ENCODE measurements around the gene NDUFV3.
"Not testable (repeated sequence)": the region's sequence is repeated elsewhere in the genome, so short reads cannot be mapped to it uniquely, and the experiment has no call there.

NDUFV3 gene

DNA sequence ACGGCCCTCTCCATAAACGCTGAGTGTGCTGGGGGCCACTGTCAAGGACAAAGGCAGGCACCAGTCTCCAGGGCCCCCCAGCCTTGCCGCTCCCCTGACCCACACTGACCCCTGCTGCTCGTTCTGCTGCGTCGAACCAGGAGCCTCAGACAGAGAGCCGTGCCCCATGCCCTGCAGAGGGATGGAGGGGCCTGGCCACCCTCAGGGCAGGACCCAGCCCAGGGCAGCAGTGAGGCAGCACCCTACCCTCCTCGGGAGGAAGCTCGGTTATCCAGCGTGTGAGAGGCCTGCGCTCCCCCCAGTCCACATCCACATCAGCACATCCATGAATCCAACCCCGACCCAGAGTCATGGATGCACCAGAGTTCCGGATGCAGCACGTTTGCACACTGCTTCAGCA lies 28.8 kb upstream of the NDUFV3 start:
- no peak overlapping the region for H3K4me3 Mint-ChIP-seq

DNA sequence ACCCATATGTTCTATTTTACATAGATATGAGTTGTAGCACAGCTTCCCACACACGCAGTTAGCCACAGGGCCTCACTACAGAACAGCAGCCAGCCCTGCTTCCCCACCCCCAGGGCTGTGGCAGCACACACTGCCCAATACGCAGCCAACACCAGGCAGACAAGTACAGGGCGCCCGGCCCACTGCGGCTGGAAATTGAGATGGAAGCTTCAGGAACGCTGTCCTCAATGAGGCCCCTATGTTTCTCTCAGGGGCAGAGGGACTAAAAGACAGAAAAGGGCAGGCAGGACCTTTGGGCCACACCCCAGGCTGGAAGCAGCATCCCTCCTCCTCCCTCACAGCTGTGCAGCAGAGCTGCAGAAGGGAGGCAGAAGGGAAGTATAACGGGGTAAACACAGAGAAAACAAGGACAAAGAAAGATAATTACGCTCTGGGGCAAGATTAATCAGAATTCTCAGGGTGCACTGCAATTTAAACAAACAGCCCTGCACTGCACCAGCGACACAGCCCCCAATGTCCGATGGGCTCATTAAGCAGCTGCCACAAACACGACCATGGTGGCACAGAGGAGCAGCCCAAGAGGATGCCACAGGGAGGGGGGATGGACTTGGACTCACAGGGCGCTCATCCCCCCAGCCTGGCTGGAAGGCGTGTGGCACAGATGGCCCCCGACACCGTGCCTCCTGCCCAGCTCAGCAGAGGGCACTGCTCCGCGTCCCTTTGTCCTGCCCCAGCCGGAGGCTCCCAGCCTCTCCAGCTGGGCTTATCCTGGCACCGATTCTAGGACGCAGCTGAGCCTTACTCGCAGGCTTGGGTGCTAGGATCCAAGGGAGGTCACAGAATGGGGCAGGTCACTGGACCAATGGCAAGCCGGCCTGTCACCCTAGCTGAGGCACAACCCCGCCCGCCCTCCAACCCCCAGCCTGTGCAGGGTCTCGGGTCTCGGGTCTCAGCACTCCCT lies 28.0 kb upstream of the NDUFV3 start:
- DNase-seq (no peak), ATAC-seq (no peak)
- no peaks in the 10 kb centered on the region for H3K9me3 Mint-ChIP-seq
- no peaks in the 10 kb centered on the region for H3K27me3 Mint-ChIP-seq
- peaks cover 58% of the 10 kb centered on the region for H3K4me1 Mint-ChIP-seq
- no peak overlapping the region for H3K4me3 Mint-ChIP-seq
- H3K27ac Mint-ChIP-seq: peak overlapping the region; percentile 38 to 92

More for the DNA sequence above, 28.8 kb upstream of the NDUFV3 start:
- no peak for ATAC-seq
- no peak for DNase-seq
- peaks cover 53% of the 10 kb centered on the region for H3K4me1 Mint-ChIP-seq
- H3K9me3 Mint-ChIP-seq: no peaks in the 10 kb centered on the region
- no peaks in the 10 kb centered on the region for H3K27me3 Mint-ChIP-seq
- no peak overlapping the region for H3K27ac Mint-ChIP-seq

DNA sequence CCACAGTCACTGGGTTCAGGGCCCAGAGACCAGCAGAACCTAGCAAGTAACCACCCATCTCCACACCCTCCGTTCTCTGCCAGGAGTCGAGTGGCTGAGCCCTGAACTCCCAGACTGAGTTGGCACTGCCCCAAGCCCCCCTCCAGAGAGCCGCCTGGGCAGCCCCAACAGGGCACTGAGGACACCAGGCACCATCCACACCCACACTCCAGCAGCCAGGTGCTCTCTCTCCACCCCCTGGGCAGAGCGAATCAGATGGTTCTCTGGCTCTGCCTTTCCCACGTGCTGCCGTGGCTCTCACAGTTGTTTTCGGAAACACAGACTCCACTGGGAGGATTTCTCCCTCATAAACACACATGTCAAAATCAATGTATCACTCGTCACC lies 27.3 kb upstream of the NDUFV3 start:
- H3K4me1 Mint-ChIP-seq: peaks cover 56% of the 10 kb centered on the region
- no peaks in the 10 kb centered on the region for H3K9me3 Mint-ChIP-seq
- no peak overlapping the region for H3K4me3 Mint-ChIP-seq
- no peak for DNase-seq
- no peak for ATAC-seq
- H3K27ac Mint-ChIP-seq: no peak overlapping the region
- no peaks in the 10 kb centered on the region for H3K27me3 Mint-ChIP-seq

DNA sequence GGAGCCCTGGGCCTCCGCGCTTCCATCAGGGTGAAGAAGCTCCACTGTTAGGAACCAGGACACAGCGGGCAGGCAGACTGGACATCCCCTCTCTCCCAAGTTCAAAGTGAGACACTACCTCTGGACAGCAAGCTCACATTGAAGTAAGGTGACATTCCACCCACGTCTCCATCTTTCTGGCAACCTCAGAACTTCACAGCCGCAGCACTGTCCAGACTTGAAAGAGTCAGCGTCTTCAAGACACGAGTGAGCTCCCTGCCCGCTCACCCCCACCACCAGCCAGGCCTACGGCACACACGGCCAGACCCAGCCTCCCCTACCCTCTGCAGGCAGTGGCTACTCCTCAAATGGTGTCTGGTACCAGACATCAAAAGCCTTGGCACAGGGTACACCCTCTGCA lies 24.9 kb upstream of the NDUFV3 start:
- DNase-seq (no peak), ATAC-seq (no peak)
- H3K27me3 Mint-ChIP-seq: no peaks in the 10 kb centered on the region
- peak overlapping the region in 1 of 2 donors; percentile 42 for H3K27ac Mint-ChIP-seq
- no peaks in the 10 kb centered on the region for H3K9me3 Mint-ChIP-seq
- peaks cover 51% of the 10 kb centered on the region for H3K4me1 Mint-ChIP-seq
- H3K4me3 Mint-ChIP-seq: no peak overlapping the region

DNA sequence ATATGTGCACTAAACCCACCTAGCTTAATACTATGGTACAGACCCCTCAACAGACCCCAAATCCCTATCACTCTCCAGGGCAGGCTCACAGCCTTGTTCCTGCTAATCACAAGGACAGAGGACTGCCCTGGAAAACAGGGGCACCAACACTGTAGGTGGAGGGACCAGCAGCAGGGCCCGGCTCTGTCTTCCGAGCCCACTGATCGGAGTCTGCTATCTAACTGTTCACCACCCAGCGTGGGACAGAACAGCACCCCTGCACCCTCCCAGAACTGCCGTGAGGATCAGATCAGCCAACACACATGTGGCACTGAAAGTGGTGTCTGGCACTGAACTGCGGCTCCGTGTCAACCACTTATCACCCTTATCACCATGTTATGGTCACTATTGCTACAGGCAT lies 20.0 kb upstream of the NDUFV3 start:
- no peak for DNase-seq
- H3K27ac Mint-ChIP-seq: no peak overlapping the region
- H3K27me3 Mint-ChIP-seq: no peaks in the 10 kb centered on the region
- peaks cover 48% of the 10 kb centered on the region for H3K4me1 Mint-ChIP-seq
- ATAC-seq: no peak
- H3K9me3 Mint-ChIP-seq: no peaks in the 10 kb centered on the region
- H3K4me3 Mint-ChIP-seq: no peak overlapping the region

DNA sequence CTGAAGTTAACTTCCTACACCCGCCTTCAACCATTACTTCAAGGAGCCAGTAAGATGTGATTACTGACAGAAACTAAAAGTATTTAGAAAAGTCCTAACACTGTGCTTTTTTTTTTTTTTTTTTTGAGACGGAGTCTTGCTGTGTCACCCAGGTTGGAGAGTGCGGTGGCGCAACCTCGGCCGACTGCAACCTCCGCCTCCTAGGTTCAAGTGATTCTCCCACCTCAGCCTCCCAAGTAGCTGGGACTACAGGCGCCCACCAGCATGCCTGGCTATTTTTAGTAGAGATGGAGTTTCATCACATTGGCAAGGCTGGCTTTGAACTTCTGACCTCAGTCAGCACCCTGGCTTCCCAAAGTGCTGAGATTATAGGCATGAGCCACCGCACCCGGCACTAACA lies 17.3 kb upstream of the NDUFV3 start:
- H3K27me3 Mint-ChIP-seq, H3K4me3 Mint-ChIP-seq, DNase-seq, H3K9me3 Mint-ChIP-seq, ATAC-seq, H3K27ac Mint-ChIP-seq: not testable (repeated sequence)
- peaks cover 51% of the 10 kb centered on the region for H3K4me1 Mint-ChIP-seq

DNA sequence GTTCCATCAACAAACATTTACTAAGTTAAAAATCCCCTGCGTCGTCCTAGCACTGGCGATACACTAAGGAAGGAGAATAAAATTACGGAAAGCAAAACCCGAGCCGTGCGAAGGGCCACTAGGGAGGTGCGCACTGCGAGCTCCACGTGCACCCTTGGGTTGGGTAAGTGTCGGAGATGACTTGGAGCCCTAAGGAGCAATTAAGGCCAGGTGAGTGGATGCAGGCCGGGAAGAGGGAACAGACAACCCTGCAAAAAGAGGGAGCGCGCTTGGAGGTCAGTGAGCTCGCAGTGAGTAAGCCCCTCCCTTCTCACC lies 14.5 kb upstream of the NDUFV3 start:
- DNase-seq (no peak), ATAC-seq (peak; percentile 32)
- H3K9me3 Mint-ChIP-seq: no peaks in the 10 kb centered on the region
- H3K27me3 Mint-ChIP-seq: no peaks in the 10 kb centered on the region
- peak overlapping the region; percentile 90 to 97 for H3K4me3 Mint-ChIP-seq
- H3K27ac Mint-ChIP-seq: peak overlapping the region; percentile 97 to 99
- peaks cover 50% of the 10 kb centered on the region for H3K4me1 Mint-ChIP-seq

DNA sequence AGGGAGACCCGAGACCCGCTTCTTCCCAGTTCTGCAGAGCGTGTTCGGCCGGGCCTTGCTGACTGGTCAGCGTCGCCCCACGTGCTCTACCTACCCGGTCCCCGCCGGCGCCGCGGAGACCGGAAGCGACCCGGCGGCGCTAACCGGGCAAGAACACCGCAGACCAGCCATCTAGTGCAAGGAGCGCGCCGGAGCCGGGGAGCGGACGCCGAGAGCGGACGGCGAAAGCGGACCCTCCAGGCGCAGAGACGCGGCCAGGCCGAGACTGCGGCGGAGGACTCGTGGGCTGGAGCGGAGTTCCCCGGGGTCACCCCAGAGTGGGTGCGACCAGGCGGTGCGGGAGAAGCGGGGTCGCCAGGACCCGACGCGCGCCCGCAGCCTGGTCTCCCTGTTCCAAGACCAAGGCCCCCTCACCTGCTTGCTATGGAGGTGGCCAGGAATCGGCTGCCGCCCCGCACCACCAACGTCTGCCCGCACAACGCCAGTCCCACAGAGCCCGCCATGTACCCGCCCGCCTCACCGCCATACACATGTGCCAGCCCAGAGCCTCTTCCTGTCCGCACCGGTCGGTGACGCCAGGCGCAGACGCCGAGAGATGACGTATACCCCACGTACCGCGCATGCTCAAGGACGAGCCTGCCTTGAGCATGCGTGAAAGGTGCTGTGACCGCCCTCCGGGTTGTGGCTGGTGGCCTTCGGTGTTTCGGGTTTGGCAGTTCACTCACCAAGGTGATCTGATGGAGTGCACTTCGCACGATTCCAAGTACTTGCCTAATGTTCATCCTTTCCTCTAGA lies 13.9 kb upstream of the NDUFV3 start, which contains the start of gene WDR4:
Gene WDR4, minus strand, starts transcription at position 547 of the 795 bp plus-strand sequence. Its CDS starts 44 bp downstream, at position 503.
- Mint-ChIP-seq H3K9me3 (no peaks in the 10 kb centered on the region), H3K4me1 (peaks cover 47% of the 10 kb centered on the region), H3K27me3 (no peaks in the 10 kb centered on the region), H3K27ac (peak within 1 kb of the TSS; percentile 97 to 99), H3K4me3 (peak within 1 kb of the TSS; percentile 90 to 97)
- peak; percentile 99 for DNase-seq
- peak; percentile 97 for ATAC-seq

DNA sequence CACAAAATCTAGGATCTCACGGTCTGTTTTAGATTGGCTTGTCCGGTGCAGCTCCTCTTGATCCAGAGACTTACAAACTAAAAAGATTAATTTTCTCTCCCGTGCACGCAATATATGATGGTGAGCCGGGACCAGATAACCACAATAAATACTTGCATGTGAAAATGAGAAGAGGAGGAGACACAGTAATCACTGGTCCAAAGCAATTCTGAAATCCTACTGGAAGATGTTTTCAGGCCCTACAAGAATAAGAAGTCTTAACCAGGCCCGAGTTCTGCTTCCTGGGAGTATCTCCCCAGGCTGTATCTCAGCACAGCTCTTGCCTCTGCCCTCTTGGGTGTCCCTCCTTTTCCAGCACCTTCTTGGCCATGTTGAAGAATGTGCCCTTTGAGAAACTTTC lies 12.8 kb upstream of the NDUFV3 start:
- Mint-ChIP-seq H3K4me1 (peaks cover 38% of the 10 kb centered on the region), H3K27ac (peak overlapping the region; percentile 97 to 99), H3K9me3 (no peaks in the 10 kb centered on the region), H3K27me3 (no peaks in the 10 kb centered on the region), H3K4me3 (peak overlapping the region; percentile 90 to 97)
- DNase-seq (no peak), ATAC-seq (no peak)

DNA sequence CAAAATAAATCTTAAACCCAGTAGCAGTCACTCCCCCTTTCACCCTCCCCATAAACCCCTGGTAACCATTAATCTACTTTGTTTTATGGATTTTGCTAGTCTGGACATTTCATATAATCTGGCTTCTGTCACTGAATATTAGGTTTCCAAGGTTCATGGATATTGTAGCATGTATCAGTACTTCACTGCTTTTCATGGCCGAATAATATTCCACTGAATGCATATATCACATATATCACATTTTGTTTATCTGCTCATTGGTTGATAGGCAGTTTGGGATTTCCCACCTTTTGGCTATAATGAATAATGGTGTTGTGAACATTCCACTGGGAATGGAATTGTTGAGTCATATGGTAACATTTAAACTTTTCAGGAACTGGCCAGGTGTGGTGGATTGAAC lies 9.2 kb upstream of the NDUFV3 start:
- no peaks in the 10 kb centered on the region for H3K27me3 Mint-ChIP-seq

DNA sequence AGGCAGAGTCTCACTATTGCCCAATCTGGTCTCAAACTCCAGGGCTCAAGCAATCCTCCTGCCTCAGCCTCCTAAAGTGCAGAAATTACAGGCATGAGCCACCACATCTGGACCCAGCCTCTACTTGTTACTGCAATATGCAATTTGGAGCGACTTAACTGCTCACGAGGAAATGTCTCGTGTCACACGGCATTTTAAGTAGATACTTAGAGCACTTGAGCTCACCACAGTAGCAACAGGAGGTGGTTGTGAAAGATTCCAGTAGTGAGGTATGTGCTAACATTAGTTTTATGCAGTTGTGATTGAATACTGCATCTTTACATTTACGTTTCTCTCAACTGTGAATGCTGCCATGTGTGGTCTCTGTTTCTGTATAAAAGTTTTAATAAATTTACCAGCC lies 5.8 kb upstream of the NDUFV3 start:
- no peak overlapping the region for H3K27ac Mint-ChIP-seq
- DNase-seq (no peak), ATAC-seq (no peak)
- no peaks in the 10 kb centered on the region for H3K9me3 Mint-ChIP-seq
- H3K27me3 Mint-ChIP-seq: no peaks in the 10 kb centered on the region
- H3K4me1 Mint-ChIP-seq: peaks cover 2% of the 10 kb centered on the region
- H3K4me3 Mint-ChIP-seq: no peak overlapping the region

More for the DNA sequence above, 9.2 kb upstream of the NDUFV3 start:
- DNase-seq (no peak), ATAC-seq (no peak)
- Mint-ChIP-seq H3K4me3 (no peak overlapping the region), H3K4me1 (peaks cover 22% of the 10 kb centered on the region), H3K9me3 (no peaks in the 10 kb centered on the region), H3K27ac (peak overlapping the region in 1 of 2 donors; percentile 13)

DNA sequence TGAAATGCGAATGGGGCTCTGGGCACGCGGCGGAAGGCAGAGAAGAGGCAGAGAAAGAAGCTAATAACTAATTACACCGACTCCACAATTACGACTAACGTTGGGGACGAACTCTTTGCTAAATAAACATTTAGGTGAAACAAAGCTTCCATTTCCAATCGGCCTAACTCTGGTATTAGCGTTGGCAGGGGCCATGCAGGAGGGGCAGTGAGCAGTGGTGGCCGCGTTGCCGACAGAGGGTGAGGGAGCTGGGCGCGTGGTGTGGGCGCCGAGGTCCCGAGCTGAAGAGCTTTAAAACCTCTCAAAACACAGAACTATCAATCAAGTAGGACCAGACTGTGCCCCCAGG lies 553 bp upstream of the NDUFV3 start:
- DNase-seq: no peak
- no peaks in the 10 kb centered on the region for H3K27me3 Mint-ChIP-seq
- H3K4me1 Mint-ChIP-seq: peaks cover 17% of the 10 kb centered on the region
- no peaks in the 10 kb centered on the region for H3K9me3 Mint-ChIP-seq
- ATAC-seq: peak; percentile 56
- H3K27ac Mint-ChIP-seq: peak overlapping the region; percentile 85 to 96
- H3K4me3 Mint-ChIP-seq: peak overlapping the region; percentile 93 to 95

DNA sequence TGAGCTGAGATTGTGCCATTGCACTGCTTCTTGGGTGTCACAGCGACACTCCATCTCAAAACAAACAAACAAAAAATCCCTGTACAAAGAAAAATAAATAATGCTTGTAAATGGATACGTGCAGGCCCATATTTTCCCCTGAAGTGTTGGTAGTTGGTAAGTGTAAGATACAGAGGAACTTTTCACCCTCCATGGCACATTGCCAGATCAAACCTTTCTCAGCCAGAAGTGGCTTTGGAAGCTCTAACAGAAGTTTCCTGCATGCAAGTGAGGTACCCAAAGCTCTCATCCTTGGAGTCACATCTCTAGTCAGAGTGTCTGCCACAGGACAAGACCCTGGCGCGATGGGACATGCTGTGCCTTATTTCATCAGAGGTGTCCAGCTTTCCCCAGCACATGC lies 7.3 kb downstream of the NDUFV3 start:
- Mint-ChIP-seq H3K4me1 (peaks cover 14% of the 10 kb centered on the region), H3K27me3 (no peaks in the 10 kb centered on the region), H3K4me3 (no peak overlapping the region), H3K9me3 (no peaks in the 10 kb centered on the region), H3K27ac (no peak overlapping the region)
- DNase-seq: no peak
- no peak for ATAC-seq

DNA sequence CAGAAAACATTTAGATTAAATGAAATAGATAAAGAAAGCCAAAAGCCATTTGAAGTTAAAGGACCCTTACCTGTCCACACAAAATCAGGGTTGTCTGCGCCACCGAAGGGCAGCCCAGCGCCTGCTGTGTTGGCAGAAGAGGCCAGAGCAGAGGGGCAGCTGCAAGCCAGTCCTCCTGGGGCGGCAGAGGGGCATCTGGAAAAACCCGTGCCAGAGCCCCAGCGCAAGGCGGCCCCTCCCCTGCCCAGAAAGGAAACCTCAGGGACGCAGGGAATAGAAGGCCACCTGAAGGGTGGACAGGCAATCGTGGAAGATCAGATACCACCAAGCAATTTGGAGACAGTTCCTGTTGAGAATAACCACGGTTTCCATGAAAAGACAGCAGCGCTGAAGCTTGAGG lies 10.7 kb downstream of the NDUFV3 start:
- Mint-ChIP-seq H3K27me3 (no peaks in the 10 kb centered on the region), H3K27ac (no peak overlapping the region), H3K4me1 (no peaks in the 10 kb centered on the region), H3K4me3 (no peak overlapping the region), H3K9me3 (no peaks in the 10 kb centered on the region)
- DNase-seq (no peak), ATAC-seq (no peak)

DNA sequence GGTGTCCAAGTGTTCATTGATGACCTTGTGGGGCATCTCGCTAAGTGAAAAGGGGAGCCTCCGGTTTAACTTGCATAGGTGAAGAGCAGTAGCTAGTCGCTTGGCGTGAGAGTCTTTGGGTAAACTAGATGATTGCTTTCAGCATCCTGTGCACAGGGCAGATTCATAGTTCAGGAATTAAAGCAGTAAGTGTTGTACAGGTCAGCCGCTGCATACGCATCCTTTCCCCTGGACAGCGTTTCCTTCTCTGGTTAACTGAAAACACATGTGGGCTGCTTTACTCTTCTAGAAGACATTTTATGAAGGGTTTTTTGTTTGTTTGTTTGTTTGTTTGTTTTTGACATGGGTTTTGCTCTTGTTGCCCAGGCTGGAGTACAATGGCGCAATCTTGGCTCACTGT lies 12.1 kb downstream of the NDUFV3 start:
- DNase-seq: no peak
- ATAC-seq: no peak
- H3K27ac Mint-ChIP-seq: peak overlapping the region in 1 of 2 donors; percentile 47
- H3K9me3 Mint-ChIP-seq: no peaks in the 10 kb centered on the region
- no peaks in the 10 kb centered on the region for H3K27me3 Mint-ChIP-seq
- H3K4me1 Mint-ChIP-seq: no peaks in the 10 kb centered on the region
- H3K4me3 Mint-ChIP-seq: no peak overlapping the region

DNA sequence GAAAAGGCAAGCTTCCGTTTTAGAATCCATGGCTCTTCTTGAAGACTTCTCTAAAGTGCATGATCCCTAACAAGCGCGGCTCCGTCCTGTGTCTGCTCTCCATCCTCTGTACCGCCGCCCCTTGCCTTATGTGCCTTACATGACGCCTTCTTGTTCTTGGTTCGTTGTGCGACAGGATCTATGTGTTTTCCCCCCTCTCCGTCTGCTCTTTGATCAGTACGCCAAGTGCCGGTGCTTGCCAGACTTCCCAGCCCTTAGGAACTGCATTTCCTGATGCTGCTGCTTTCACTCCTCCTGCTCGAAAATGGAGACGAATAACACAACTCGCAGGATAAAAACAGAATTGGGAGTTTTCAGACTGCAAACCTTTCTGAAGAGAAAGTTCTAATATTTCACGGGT lies 13.1 kb downstream of the NDUFV3 start:
- DNase-seq (no peak), ATAC-seq (no peak)
- Mint-ChIP-seq H3K27me3 (no peaks in the 10 kb centered on the region), H3K27ac (no peak overlapping the region), H3K9me3 (no peaks in the 10 kb centered on the region), H3K4me1 (no peaks in the 10 kb centered on the region), H3K4me3 (no peak overlapping the region)

Data from stimulated activated naive CD8-positive, alpha-beta T cell treated with anti-CD3 and anti-CD28 coated beads, Interleukin-15, amount 100 ng/mL, for 72 hours (primary cell).